ENCODE measurements around the gene MAPRE2.

GRCh38 chr18:35128675-35129074 is 87.5 kb downstream of the MAPRE2 start:
- TF ChIP-seq POLR2AphosphoS5 (IDR thresholded peaks at IDR 0.05; ENCODE audit: borderline replicate concordance, low read depth, low read length) (no peak), EZH2 (IDR thresholded peaks at IDR 0.05) (no peak), FOXP2 (optimal IDR thresholded peaks at IDR 0.05; ENCODE audit: control extremely low read depth, extremely low read length, insufficient read depth) (no peak)
